ENCODE results near the gene ORMDL3.
"Not testable (repeated sequence)": the region's sequence is repeated elsewhere in the genome, so short reads cannot be mapped to it uniquely, and the experiment has no call there.

Gene ORMDL3

GRCh38 chr17:39953471-39953888, 26.1 kb upstream of the ORMDL3 start:
- ChIA-PET CTCF (interaction anchor here (0.6 to 1.4 kb wide), 3 partner anchors 82 to 201 kb away, joined by 3 read pairs; no protein-coding TSS in a partner anchor), POLR2A (interaction anchor here (0.9 to 3.5 kb wide), 5 partner anchors 12 to 39 kb away, joined by 3 to 30 read pairs (median 3); partner anchors contain the start of gene PSMD3)
- DNase-seq (ENCODE audit: extremely low spot score) = no peak
- TF ChIP-seq CTBP1 (IDR thresholded peaks at IDR 0.05; ENCODE audit: borderline replicate concordance) (no peak), FOXM1 (IDR thresholded peaks at IDR 0.05; ENCODE audit: borderline replicate concordance) (no peak), LEF1 (IDR thresholded peaks at IDR 0.05; ENCODE audit: borderline replicate concordance) (no peak)

GRCh38 chr17:39952680-39953470, 25.5 kb upstream of the ORMDL3 start:
- ChIA-PET POLR2A (interaction anchor here (0.9 to 3.5 kb wide), 4 partner anchors 12 to 40 kb away, joined by 3 to 30 read pairs (median 3); partner anchors contain the start of gene PSMD3), CTCF (interaction anchor here (0.6 to 1.4 kb wide), 2 partner anchors 82 to 200 kb away, joined by 3 read pairs; no protein-coding TSS in a partner anchor)
- peak; percentile 93 for DNase-seq (ENCODE audit: extremely low spot score)
- no peak for TF ChIP-seq FOXA1 (IDR thresholded peaks at IDR 0.05)
- TF ChIP-seq ELF4 (IDR thresholded peaks at IDR 0.05) = no peak
- TF ChIP-seq TARDBP (IDR thresholded peaks at IDR 0.05) = no peak
- TF ChIP-seq NFRKB (IDR thresholded peaks at IDR 0.05) = no peak
- TF ChIP-seq SUZ12 (IDR thresholded peaks at IDR 0.05) = no peak
- no peak for TF ChIP-seq ARNT (IDR thresholded peaks at IDR 0.05)
- TF ChIP-seq FOXK2 (IDR thresholded peaks at IDR 0.05) = no peak
- TF ChIP-seq SP1 (IDR thresholded peaks at IDR 0.05) = no peak
- TF ChIP-seq CTBP1 (IDR thresholded peaks at IDR 0.05; ENCODE audit: borderline replicate concordance) = no peak
- TF ChIP-seq BHLHE40 (IDR thresholded peaks at IDR 0.05; ENCODE audit: borderline replicate concordance) = no peak
- TF ChIP-seq PKNOX1 (IDR thresholded peaks at IDR 0.05) = no peak
- TF ChIP-seq LEF1 (IDR thresholded peaks at IDR 0.05; ENCODE audit: borderline replicate concordance) = no peak
- no peak for TF ChIP-seq ZNF384 (IDR thresholded peaks at IDR 0.05)
- no peak for TF ChIP-seq HDGF (IDR thresholded peaks at IDR 0.05; ENCODE audit: borderline replicate concordance)
- no peak for TF ChIP-seq L3MBTL2 (conservative IDR thresholded peaks at IDR 0.05)

- DNase-seq (ENCODE audit: extremely low spot score) = no peak
- TF ChIP-seq PKNOX1 (IDR thresholded peaks at IDR 0.05) (no peak), ARNT (IDR thresholded peaks at IDR 0.05) (no peak), TARDBP (IDR thresholded peaks at IDR 0.05) (no peak), L3MBTL2 (conservative IDR thresholded peaks at IDR 0.05) (no peak), FOXA1 (IDR thresholded peaks at IDR 0.05) (no peak), HDGF (IDR thresholded peaks at IDR 0.05; ENCODE audit: borderline replicate concordance) (no peak), LEF1 (IDR thresholded peaks at IDR 0.05; ENCODE audit: borderline replicate concordance) (no peak), SUZ12 (IDR thresholded peaks at IDR 0.05) (no peak), SP1 (IDR thresholded peaks at IDR 0.05) (no peak), CTBP1 (IDR thresholded peaks at IDR 0.05; ENCODE audit: borderline replicate concordance) (no peak), FOXM1 (IDR thresholded peaks at IDR 0.05; ENCODE audit: borderline replicate concordance) (no peak), FOXK2 (IDR thresholded peaks at IDR 0.05) (no peak), NFRKB (IDR thresholded peaks at IDR 0.05) (no peak)
- POLR2A ChIA-PET = no interaction called here
- CTCF ChIA-PET = no interaction called here
These were observed 24.7 kb upstream of the ORMDL3 start for GRCh38 chr17:39951924-39952679.

GRCh38 chr17:39950871-39951348, 23.5 kb upstream of the ORMDL3 start:
- CTCF ChIA-PET = interaction anchor here (0.6 kb wide), 1 partner anchor 229 kb away, joined by 3 read pairs; no protein-coding TSS in a partner anchor
- POLR2A ChIA-PET = no interaction called here
- TF ChIP-seq ELF4 (IDR thresholded peaks at IDR 0.05) = no peak
- no peak for TF ChIP-seq FOXK2 (IDR thresholded peaks at IDR 0.05)
- TF ChIP-seq FOXA1 (IDR thresholded peaks at IDR 0.05) = no peak
- TF ChIP-seq CTBP1 (IDR thresholded peaks at IDR 0.05; ENCODE audit: borderline replicate concordance) = no peak
- TF ChIP-seq ZNF384 (IDR thresholded peaks at IDR 0.05) = no peak
- DNase-seq (ENCODE audit: extremely low spot score) = no peak

- no peak for DNase-seq (ENCODE audit: extremely low spot score)
- no peak for TF ChIP-seq ARNT (IDR thresholded peaks at IDR 0.05)
- TF ChIP-seq LEF1 (IDR thresholded peaks at IDR 0.05; ENCODE audit: borderline replicate concordance) = no peak
- TF ChIP-seq SUZ12 (IDR thresholded peaks at IDR 0.05) = no peak
- no peak for TF ChIP-seq CTBP1 (IDR thresholded peaks at IDR 0.05; ENCODE audit: borderline replicate concordance)
- no peak for TF ChIP-seq FOXA1 (IDR thresholded peaks at IDR 0.05)
- TF ChIP-seq ZNF384 (IDR thresholded peaks at IDR 0.05) = no peak
- no peak for TF ChIP-seq NFRKB (IDR thresholded peaks at IDR 0.05)
- POLR2A ChIA-PET = interaction anchor here (1.2 kb wide), 1 partner anchor 194 kb away, joined by 3 read pairs; no protein-coding TSS in a partner anchor
- CTCF ChIA-PET = no interaction called here
These were observed 21.6 kb upstream of the ORMDL3 start for GRCh38 chr17:39949028-39949427.

GRCh38 chr17:39948489-39948828, 21.1 kb upstream of the ORMDL3 start:
- CTCF ChIA-PET; POLR2A ChIA-PET; DNase-seq (ENCODE audit: extremely low spot score): not testable (repeated sequence)
